ENCODE data around the gene MED12L.

The MED12L gene

DNA sequence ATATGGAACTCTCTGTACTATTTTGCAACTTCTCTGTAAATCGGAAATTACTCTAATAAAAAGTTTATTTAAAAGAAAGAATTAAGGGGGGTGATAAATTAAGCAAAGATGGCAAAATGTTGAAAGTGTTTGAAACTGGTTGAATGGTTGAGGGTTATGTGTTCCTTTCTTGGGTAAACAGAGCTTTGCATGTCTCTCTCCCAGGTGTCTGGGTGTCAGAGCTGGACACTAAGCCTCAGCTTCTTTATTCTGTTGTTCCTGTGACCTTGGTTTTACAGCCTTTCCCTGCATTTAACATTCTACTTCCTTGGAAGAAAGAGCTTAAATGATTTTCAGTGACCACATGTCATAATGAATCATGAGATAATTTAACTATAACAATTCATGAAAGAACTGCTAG lies 110.4 kb downstream of the MED12L start:
- no peaks in the 10 kb centered on the region for H3K27me3 ChIP-seq (ENCODE audit: insufficient read depth, poor library complexity, severe bottlenecking)
- TF ChIP-seq, protein P1, sequence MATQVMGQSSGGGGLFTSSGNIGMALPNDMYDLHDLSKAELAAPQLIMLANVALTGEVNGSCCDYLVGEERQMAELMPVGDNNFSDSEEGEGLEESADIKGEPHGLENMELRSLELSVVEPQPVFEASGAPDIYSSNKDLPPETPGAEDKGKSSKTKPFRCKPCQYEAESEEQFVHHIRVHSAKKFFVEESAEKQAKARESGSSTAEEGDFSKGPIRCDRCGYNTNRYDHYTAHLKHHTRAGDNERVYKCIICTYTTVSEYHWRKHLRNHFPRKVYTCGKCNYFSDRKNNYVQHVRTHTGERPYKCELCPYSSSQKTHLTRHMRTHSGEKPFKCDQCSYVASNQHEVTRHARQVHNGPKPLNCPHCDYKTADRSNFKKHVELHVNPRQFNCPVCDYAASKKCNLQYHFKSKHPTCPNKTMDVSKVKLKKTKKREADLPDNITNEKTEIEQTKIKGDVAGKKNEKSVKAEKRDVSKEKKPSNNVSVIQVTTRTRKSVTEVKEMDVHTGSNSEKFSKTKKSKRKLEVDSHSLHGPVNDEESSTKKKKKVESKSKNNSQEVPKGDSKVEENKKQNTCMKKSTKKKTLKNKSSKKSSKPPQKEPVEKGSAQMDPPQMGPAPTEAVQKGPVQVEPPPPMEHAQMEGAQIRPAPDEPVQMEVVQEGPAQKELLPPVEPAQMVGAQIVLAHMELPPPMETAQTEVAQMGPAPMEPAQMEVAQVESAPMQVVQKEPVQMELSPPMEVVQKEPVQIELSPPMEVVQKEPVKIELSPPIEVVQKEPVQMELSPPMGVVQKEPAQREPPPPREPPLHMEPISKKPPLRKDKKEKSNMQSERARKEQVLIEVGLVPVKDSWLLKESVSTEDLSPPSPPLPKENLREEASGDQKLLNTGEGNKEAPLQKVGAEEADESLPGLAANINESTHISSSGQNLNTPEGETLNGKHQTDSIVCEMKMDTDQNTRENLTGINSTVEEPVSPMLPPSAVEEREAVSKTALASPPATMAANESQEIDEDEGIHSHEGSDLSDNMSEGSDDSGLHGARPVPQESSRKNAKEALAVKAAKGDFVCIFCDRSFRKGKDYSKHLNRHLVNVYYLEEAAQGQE (IDR thresholded peaks at IDR 0.05; ENCODE audit: insufficient replicate concordance, low read depth), result no peak
- TF ChIP-seq, protein P2, sequence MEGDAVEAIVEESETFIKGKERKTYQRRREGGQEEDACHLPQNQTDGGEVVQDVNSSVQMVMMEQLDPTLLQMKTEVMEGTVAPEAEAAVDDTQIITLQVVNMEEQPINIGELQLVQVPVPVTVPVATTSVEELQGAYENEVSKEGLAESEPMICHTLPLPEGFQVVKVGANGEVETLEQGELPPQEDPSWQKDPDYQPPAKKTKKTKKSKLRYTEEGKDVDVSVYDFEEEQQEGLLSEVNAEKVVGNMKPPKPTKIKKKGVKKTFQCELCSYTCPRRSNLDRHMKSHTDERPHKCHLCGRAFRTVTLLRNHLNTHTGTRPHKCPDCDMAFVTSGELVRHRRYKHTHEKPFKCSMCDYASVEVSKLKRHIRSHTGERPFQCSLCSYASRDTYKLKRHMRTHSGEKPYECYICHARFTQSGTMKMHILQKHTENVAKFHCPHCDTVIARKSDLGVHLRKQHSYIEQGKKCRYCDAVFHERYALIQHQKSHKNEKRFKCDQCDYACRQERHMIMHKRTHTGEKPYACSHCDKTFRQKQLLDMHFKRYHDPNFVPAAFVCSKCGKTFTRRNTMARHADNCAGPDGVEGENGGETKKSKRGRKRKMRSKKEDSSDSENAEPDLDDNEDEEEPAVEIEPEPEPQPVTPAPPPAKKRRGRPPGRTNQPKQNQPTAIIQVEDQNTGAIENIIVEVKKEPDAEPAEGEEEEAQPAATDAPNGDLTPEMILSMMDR (IDR thresholded peaks at IDR 0.05; ENCODE audit: insufficient read depth, low read length), result no peak
- TF ChIP-seq POLR2AphosphoS5 (IDR thresholded peaks at IDR 0.05; ENCODE audit: low read depth) (no peak), SPI1 (IDR thresholded peaks at IDR 0.05; ENCODE audit: borderline replicate concordance, low read depth) (no peak), GABPA (IDR thresholded peaks at IDR 0.05; ENCODE audit: low read depth) (no peak)
- H3K27ac ChIP-seq (replicated peaks), result no peak overlapping the region
- H3K4me3 ChIP-seq (replicated peaks; ENCODE audit: insufficient read depth, low read length), result no peak overlapping the region
- no peak for DNase-seq (ENCODE audit: low read depth in 1 of 2, low spot score in 1 of 2)

GRCh38 chr3:151196434-151196833 lies 111.0 kb downstream of the MED12L start:
- TF ChIP-seq POLR2AphosphoS5 (IDR thresholded peaks at IDR 0.05; ENCODE audit: low read depth), result no peak
- TF ChIP-seq, protein P2 (IDR thresholded peaks at IDR 0.05; ENCODE audit: insufficient read depth, low read length), result no peak
- TF ChIP-seq, protein P1 (IDR thresholded peaks at IDR 0.05; ENCODE audit: insufficient replicate concordance, low read depth), result no peak
- no peak for TF ChIP-seq GABPA (IDR thresholded peaks at IDR 0.05; ENCODE audit: low read depth)
- no peak for TF ChIP-seq SPI1 (IDR thresholded peaks at IDR 0.05; ENCODE audit: borderline replicate concordance, low read depth)
- Histone ChIP-seq H3K27ac (replicated peaks) (no peak overlapping the region), H3K27me3 (ENCODE audit: insufficient read depth, poor library complexity, severe bottlenecking) (no peaks in the 10 kb centered on the region), H3K4me3 (replicated peaks; ENCODE audit: insufficient read depth, low read length) (no peak overlapping the region)
- no peak for DNase-seq (ENCODE audit: low read depth in 1 of 2, low spot score in 1 of 2)

DNA sequence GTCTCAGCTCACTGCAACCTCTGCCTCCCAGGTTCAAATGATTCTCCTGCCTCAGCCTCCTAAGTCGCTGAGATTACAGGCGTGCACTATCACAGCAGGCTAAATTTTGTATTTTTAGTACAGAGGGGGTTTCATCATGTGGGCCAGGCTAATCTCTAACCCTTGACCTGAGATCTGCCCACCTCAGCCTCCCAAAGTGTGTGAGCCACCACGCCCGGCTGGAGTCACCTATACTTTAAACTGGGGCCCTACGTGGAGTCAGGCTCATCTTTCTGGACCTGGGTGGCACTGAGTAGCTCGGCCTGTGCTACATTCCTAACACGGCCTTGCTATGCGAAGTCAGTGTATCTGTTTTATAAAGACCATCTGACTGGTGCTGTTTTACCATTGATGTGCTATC lies 111.8 kb downstream of the MED12L start:
- no peak for DNase-seq (ENCODE audit: low read depth in 1 of 2, low spot score in 1 of 2)
- TF ChIP-seq SPI1 (IDR thresholded peaks at IDR 0.05; ENCODE audit: borderline replicate concordance, low read depth), result no peak
- no peak for TF ChIP-seq GABPA (IDR thresholded peaks at IDR 0.05; ENCODE audit: low read depth)
- TF ChIP-seq, protein P1 (IDR thresholded peaks at IDR 0.05; ENCODE audit: insufficient replicate concordance, low read depth), result no peak
- TF ChIP-seq, protein P2 (IDR thresholded peaks at IDR 0.05; ENCODE audit: insufficient read depth, low read length), result no peak
- TF ChIP-seq POLR2AphosphoS5 (IDR thresholded peaks at IDR 0.05; ENCODE audit: low read depth), result no peak
- H3K27ac ChIP-seq (replicated peaks), result no peak overlapping the region

More for the DNA sequence above, 111.8 kb downstream of the MED12L start:
- no peaks in the 10 kb centered on the region for H3K27me3 ChIP-seq (ENCODE audit: insufficient read depth, poor library complexity, severe bottlenecking)
- no peak overlapping the region for H3K4me3 ChIP-seq (replicated peaks; ENCODE audit: insufficient read depth, low read length)
